GM21447 (cell line): Measurements from ENCODE around the gene ESPNL.
"Not testable (repeated sequence)": the region's sequence is repeated elsewhere in the genome, so short reads cannot be mapped to it uniquely, and the experiment has no call there.

Experiments
- ATAC-seq: cut with Tn5 transposase; IDR thresholded peaks from one replicate; pipeline ENCODE4 v1.9.1; 2021; ENCODE audit not compliant: unreplicated experiment

The ESPNL gene

DNA sequence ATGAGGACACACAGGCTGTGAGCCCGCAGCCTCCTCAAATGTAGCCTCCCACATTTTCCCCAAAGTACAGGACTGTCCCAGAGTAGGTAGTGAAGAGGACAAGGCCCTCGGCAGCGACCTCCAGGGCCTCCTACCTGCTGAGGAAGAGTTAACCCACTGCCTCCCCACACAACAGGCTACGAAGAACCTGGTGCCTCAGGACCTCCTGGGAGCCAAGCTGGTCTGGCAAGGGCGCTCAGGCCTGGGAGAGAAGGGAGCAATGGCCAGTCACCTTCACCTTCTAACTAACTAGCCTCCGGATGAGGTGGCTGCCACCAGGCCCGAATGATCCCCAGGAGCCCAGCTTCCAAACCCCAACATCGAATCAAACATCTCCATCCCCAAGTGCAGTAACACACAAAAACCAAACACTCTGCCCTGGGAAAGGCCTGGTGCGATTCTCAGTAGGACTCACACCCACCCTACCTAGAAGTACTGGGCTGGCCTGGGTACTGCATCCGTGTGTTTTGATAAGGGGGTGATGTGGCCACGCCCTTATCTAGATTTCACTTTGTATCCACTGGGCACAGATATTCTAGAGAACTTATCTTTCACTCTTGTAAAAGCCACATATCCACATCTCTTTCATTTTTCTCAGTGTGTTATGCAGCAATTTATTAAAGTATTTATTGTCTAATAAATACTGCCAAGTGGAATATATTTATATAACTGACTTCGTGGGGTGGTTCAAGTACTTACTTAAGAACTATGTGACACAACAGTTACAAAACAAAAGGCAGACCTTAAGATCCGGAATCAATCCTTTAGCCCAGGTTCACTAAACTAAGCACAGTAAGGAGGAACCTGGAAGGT, 68.3 kb downstream of the ESPNL start:
- no peak for ATAC-seq

DNA sequence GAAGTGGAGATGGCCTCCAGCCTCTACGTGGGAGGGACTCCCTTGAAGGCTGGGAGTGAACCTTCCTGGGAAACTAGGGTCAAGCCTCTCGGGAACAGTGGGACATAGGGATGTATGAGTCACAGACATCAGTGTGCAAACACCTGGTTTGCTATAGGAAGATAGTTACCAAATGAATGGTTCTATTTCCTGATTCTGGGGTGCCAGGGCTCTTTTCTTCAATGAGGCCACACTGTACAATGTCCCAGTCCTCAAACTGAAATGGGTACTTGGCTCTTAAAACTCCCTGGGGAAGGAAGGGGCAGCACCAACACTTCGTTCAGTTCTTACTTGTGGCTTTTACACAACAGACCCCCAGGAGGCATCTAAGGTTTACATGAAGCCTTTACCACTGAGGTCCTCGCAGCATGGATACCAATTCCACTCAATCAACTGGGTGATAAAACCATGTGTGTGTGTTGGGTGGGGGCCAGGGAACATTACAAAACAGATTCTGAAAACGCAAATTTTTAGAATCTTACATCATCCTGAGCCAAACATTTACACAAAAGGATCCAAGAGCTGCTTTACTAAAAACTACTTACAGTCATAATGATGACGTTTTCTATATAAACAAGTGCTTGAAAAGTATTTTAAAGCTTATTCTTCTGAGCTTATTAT, 69.0 kb downstream of the ESPNL start:
- ATAC-seq = no peak

DNA sequence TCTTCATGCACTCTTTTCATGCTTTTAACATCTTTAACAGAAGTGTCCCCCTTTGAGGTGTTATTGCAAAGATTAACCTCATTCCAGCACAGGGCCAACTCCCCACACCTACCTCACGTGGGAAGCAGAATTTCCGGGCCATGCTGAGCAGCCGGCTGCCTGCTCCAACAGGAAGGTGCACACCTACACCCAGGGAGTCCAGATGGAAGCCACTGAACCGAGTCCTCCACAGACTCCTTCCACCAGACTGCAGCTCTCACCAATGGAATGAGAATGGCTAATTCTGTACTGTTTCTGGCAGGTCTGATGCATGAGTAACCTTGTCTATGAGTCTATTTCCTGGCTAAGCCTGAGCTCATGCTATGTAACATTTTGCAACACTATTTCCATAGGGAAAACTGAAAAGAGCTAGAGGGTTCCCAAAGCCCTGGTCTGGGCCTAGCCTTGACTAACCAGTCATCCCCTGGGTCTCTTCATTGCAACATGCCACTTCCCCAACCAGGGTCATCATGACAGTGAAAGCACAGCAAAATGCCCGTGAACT, 69.6 kb downstream of the ESPNL start:
- no peak for ATAC-seq

DNA sequence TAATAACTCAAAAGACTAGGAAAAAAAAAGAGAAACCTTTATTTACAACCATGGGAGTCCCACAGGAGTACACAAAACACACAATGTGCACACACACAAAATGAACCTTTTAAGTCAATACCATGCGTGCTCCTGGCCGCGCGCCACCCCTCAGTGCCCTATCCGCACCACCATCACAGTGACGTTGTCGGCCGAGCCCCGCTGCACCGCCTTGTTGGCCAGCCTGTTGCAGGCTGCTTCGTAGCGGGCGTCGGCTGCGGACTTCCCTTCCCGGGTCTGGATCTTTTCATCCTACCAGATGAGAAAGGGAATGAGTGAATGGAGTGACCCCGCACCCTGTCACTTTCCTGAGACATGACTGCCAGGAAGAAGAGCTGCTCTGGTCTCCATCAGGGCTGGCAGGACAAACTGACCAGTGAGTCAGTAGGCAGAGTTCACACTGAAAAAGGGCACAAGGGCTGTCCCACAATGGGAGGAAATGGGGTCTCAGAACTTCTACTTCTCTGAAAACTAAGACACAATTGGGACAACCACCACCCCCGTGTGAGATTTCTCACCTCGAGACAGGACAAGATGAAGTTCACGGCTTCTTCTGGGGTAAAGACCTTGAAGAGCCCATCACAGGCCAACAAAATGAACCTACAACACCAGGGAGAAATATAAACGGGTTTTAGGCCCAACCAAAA, 70.4 kb downstream of the ESPNL start:
- ATAC-seq = no peak

DNA sequence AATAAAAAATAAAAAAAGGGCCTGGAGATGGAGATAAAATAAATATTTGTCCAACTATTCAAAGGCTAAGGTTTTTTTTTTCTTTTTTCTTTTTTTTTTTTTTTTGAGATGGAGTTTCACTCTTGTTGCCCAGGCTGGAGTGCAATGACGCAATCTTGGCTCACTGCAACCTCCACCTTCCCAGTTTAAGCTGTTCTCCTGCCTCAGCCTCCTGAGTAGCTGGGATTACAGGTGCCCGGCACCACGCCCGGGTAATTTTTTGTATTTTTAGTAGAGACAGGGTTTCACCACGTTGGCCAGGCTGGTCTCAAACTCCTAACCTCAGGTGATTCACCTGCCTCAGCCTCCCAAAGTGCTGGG, 70.9 kb downstream of the ESPNL start:
- not testable (repeated sequence) for ATAC-seq

DNA sequence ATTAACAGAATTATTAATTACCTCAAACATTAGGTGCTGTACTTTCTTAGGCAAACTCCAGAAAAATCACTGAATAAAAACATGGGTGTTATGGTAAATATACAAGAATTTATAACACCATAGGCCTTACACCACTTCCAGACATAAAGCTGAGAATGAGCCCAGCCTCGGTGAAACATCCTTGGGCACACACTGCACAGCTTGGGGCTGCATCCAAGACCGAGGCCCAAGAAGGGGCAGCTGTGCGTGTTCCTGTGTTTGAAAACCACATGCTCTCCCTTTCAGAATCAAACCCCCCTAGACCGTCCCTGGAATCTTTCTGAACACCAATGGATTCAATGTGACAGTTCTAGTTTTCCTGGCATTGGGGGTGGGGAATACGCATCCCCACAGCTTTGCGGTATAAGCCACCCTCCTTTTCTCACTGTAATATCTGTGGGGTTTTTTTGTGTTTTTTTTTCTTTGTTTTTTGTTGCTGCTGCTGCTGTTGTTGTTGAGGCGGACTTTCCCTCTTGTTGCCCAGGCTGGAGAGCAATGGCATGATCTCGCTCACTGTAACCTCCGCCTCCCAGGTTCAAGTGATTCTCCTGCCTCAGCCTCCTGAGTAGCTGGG, 71.5 kb downstream of the ESPNL start:
- ATAC-seq = no peak

DNA sequence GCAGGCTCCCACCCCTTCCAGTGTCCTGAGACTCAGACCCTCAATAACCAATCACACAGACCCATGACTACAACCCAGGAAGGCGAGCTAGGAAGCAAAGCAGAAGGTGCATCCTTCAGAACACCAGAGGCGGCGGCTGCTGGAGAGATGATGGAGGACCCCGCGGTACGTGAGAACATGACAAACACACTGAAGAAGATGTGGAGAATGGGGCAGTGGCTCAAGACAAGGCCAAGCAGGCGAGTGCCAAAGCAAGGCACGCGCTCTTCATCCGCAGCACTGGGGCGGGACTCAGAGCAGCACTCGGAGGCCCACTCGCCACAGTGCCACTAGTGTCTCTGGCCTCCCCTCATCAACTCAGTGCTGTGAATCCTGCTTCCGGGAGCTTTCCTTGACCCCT, 72.3 kb downstream of the ESPNL start:
- ATAC-seq = no peak

DNA sequence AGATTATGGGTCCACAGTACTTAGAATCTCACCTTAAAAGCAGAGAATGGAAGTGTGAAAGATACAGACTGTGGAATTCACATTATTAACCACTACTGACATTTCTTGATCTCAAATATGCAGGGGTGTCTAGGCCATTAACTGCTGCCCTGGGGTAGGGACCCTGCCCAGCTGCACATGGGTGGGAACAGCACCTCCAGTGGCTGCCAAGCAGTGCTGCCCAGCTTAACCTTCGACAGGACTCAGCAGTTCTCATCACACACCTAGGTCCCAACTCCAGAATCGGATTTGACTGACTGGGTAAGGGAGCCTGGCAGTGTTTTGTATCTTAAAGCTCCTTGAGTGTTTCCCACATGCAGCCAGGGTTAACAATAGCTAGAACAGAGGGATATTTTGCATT, 73.6 kb downstream of the ESPNL start:
- no peak for ATAC-seq

DNA sequence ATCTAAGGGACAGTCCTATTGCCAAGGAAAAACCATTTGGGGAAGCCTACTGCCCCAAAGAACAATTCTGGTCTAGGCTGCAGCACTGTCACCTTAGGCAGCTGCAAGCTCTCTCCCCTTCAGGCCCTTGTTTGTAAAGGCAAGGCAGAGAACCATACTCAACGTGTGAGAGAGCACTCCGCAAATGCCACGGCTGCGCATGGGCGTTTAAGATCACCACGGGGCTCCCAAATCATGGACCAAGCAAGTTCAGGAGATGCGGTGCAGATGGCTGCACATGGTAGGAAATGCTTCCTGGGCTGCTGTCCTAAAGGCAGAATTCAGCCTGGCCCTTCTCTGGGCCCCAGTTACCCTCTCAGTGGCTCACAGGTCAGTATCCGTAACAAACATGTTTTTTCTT, 74.2 kb downstream of the ESPNL start:
- ATAC-seq = no peak

DNA sequence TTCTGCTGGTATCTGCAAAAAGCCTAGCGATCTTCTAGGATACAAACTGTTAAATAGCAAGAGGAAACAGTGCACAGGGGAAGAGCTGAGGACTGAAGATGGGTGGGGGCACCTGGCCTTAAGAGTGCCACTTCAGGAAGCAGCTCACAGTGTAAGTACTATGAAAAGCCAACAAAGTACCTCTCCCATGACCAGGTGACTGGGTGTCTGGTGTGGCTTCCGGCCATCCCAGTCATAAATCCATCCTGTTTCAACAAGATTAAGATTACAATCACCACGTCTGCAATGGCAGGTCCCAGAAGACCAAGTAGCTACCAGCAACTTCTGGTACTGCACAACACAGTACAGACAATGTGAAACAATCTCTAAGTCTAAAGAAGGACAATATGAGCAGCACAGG, 74.6 kb downstream of the ESPNL start:
- no peak for ATAC-seq

DNA sequence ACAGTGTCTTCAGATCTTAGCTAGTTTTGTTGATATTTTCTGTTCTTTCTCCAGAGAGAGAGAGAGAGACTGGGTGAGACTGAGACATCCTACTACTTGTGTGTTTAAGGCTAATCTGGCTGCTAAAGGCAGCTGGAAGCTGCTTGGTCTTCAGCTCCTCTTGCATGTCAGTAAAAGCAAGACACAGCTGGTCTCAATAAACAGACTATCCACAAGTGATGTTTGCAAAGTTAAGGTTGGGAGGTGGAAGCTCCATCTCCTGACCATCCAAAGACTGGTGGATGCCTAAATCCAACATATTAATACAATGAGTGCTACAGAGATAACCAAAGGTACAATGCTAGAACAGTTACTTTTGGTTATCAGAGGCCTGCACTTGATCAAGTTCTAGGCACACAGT, 76.5 kb downstream of the ESPNL start:
- ATAC-seq = no peak

DNA sequence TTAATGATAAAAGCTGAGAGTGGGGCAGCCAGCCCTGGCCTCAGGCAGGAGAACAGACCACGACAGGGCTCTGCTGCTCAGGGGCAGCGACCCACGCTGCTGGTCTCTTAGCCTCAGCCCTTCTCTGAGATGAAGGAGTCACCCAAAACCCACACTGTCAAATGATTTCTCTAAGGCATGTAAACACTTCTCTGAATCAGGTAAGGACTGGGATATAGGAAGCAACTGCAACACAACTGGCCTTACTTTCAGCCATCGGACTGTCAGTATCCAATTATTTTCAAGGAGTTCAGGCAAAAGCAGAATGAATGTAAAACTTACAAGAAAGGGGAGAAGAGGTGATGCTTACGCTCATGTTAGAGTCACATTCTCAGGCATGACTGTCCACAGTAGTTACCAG, 80.4 kb downstream of the ESPNL start:
- no peak for ATAC-seq

DNA sequence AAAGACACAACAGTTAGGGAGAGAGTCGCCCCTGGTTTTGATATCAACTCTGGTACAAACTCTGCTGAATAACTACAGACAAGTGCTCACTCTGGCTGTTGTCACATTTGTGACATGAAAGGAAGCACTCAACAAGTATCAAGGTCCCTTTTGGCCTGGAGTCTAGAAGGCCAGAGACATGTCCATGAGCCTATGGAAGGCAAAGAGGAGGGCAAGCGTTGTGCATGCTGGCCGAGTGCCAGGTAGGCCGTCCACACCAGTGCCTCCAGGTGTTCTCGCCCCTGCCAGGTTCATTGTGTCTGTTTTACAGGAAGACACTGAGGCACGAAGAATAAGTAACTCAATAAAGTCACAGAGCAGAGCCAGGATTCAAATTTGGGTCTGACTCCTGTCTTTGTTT, 82.2 kb downstream of the ESPNL start:
- no peak for ATAC-seq
